PC-9 (cell line): ENCODE data around the gene TSPAN17. TPM values are rescaled to one million over a fixed set of nuclear protein-coding genes. Genes with fewer than 3 reads are reported as not detected.

ENCODE experiments used
- BruUV-seq: library from RNA; stranded (reverse); fragments of 400-500 nt; replicated peaks from 2 replicates; lab custom pipeline; 2021; lab: Mats Ljungman, UMichigan
- CTCF ChIA-PET: fragments of 300-600 bp; sonication (Branson Sonifier 250); formaldehyde crosslinking; loops from one replicate; lab custom pipeline; 2022; ENCODE audit warnings: antibody characterized with exemption; lab: Charles Lee
- POLR2A ChIA-PET: fragments of 300-600 bp; sonication (Branson Sonifier 250); formaldehyde crosslinking; loops from one replicate; lab custom pipeline; 2022; ENCODE audit warnings: antibody characterized with exemption; ENCODE audit not compliant: unreplicated experiment; lab: Charles Lee
- DNase-seq, 2 experiments: peaks; one replicate each; pipeline versions ENCODE4 v3.0.0 to v3.0.0-alpha.2; 2015 to 2022; ENCODE audit warnings: mixed read lengths in 1 of 2
- H2AFZ ChIP-seq: fragments of 200-600 bp; sonication (generic); 2 replicates; pipeline ENCODE4 v1.8.1; 2017; ENCODE audit warnings: antibody characterized with exemption
- H3F3A ChIP-seq: fragments of 200-600 bp; sonication (generic); 2 replicates; pipeline ENCODE4 v1.8.1; 2017; ENCODE audit warnings: antibody characterized with exemption, mild to moderate bottlenecking, low read depth; ENCODE audit not compliant: insufficient read depth
- H3K27ac ChIP-seq: fragments of 200-600 bp; sonication (generic); 2 replicates; pipeline ENCODE4 v1.6.1; 2016; ENCODE audit warnings: mixed run types
- H3K27me3 ChIP-seq: fragments of 200-600 bp; sonication (generic); 2 replicates; pipeline ENCODE4 v1.6.1; 2016; ENCODE audit warnings: low read depth, mixed run types; ENCODE audit not compliant: insufficient read depth
- H3K36me3 ChIP-seq: fragments of 200-600 bp; sonication (generic); 2 replicates; pipeline ENCODE4 v1.6.1; 2016; ENCODE audit warnings: low read depth, mixed run types
- H3K4me1 ChIP-seq: fragments of 200-600 bp; sonication (generic); replicated peaks from 2 replicates; pipeline ENCODE4 v1.6.1; 2016; ENCODE audit warnings: mixed run types; ENCODE audit not compliant: insufficient read depth
- H3K4me2 ChIP-seq: fragments of 200-600 bp; sonication (generic); 2 replicates; pipeline ENCODE4 v1.6.1; 2017; ENCODE audit warnings: mixed run types
- H3K4me3 ChIP-seq: fragments of 200-600 bp; sonication (generic); 2 replicates; pipeline ENCODE4 v1.6.1; 2016; ENCODE audit warnings: mixed run types
- H3K79me2 ChIP-seq: fragments of 200-600 bp; sonication (generic); 2 replicates; pipeline ENCODE4 v1.6.1; 2017; ENCODE audit warnings: low read depth, mixed run types
- H3K9me2 ChIP-seq: fragments of 200-600 bp; sonication (generic); 2 replicates; pipeline ENCODE4 v1.8.1; 2017; ENCODE audit warnings: mild to moderate bottlenecking; ENCODE audit not compliant: insufficient read depth
- H3K9me3 ChIP-seq: fragments of 200-600 bp; sonication (generic); 2 replicates; pipeline ENCODE4 v1.8.1; 2016; ENCODE audit warnings: low read depth; ENCODE audit not compliant: insufficient read depth
- H4K20me1 ChIP-seq: fragments of 200-600 bp; sonication (generic); 2 replicates; pipeline ENCODE4 v1.8.1; 2017; ENCODE audit not compliant: insufficient read depth
- CTCF ChIP-seq: fragments of 200-600 bp; sonication (generic); conservative IDR thresholded peaks from 2 replicates; pipeline ENCODE4 v1.6.1; 2017; ENCODE audit warnings: mixed run types, antibody characterized with exemption, mild to moderate bottlenecking, moderate library complexity
- EZH2 ChIP-seq: fragments of 200-600 bp; sonication (generic); IDR thresholded peaks from 2 replicates; pipeline ENCODE4 v1.8.0; 2017; ENCODE audit warnings: antibody characterized with exemption, low read depth
- intact Hi-C: fragments of 100-400 bp; cut with micrococcal nuclease; formaldehyde crosslinking; loops from one replicate; pipeline ENCODE4 v1.10.0; 2022; ENCODE audit not compliant: unreplicated experiment
- total RNA-seq: library from RNA; stranded (reverse); gene quantifications from 2 replicates; pipeline ENCODE4 v1.2.3, GENCODE V29; 2021

TSPAN17 gene
- total RNA-seq, 1 experiment from 2014 or later: 81.1 TPM

GRCh38 chr5:176624938-176625337 lies 22.3 kb upstream of the TSPAN17 start:
- H3K27ac ChIP-seq: no peak overlapping the region
- H2AFZ ChIP-seq: no peak overlapping the region
- intact Hi-C loops: no loop called here
- H3K36me3 ChIP-seq: no peaks in the 10 kb centered on the region
- H3K79me2 ChIP-seq: no peaks in the 10 kb centered on the region
- POLR2A ChIA-PET: no interaction called here
- BruUV-seq: no TSS peak
- no peak overlapping the region for H3K4me3 ChIP-seq
- H3K4me1 ChIP-seq: no peaks in the 10 kb centered on the region
- H3K4me2 ChIP-seq: no peak overlapping the region
- no peaks in the 10 kb centered on the region for H3K9me2 ChIP-seq
- H3K27me3 ChIP-seq: peaks cover 19% of the 10 kb centered on the region; the same call in 1 of the 2 replicates
- H3F3A ChIP-seq: 0 out of 2 replicates have a peak, but pooled peaks cover 3% of the 10 kb centered on the region
- H3K9me3 ChIP-seq: no peaks in the 10 kb centered on the region
- no peak for DNase-seq
- no peak for TF ChIP-seq CTCF
- TF ChIP-seq EZH2: no peak
- no peaks in the 10 kb centered on the region for H4K20me1 ChIP-seq
- CTCF ChIA-PET: no interaction called here

- TF ChIP-seq EZH2: no peak
- no peak for TF ChIP-seq CTCF
- Histone ChIP-seq H3F3A (0 out of 2 replicates have a peak, but pooled peaks cover 3% of the 10 kb centered on the region), H3K27me3 (peaks cover 22% of the 10 kb centered on the region), H3K4me2 (no peak overlapping the region), H3K4me3 (no peak overlapping the region), H3K36me3 (no peaks in the 10 kb centered on the region), H3K27ac (no peak overlapping the region), H3K9me3 (no peaks in the 10 kb centered on the region), H2AFZ (no peak overlapping the region), H4K20me1 (no peaks in the 10 kb centered on the region), H3K9me2 (no peaks in the 10 kb centered on the region), H3K79me2 (no peaks in the 10 kb centered on the region), H3K4me1 (no peaks in the 10 kb centered on the region)
- ChIA-PET CTCF (no interaction called here), POLR2A (no interaction called here)
- DNase-seq: no peak
- BruUV-seq: no TSS peak
- intact Hi-C loops: no loop called here
Measured at GRCh38 chr5:176625512-176625911, 21.8 kb upstream of the TSPAN17 start.

- BruUV-seq: no TSS peak
- Histone ChIP-seq H3K36me3 (no peaks in the 10 kb centered on the region), H3K4me3 (no peak overlapping the region), H3K27me3 (peaks cover 22% of the 10 kb centered on the region), H4K20me1 (no peaks in the 10 kb centered on the region), H3K9me2 (no peaks in the 10 kb centered on the region), H3F3A (0 out of 2 replicates have a peak, but pooled peaks cover 3% of the 10 kb centered on the region), H3K9me3 (no peaks in the 10 kb centered on the region), H2AFZ (no peak overlapping the region), H3K27ac (no peak overlapping the region), H3K4me2 (no peak overlapping the region), H3K4me1 (no peaks in the 10 kb centered on the region), H3K79me2 (no peaks in the 10 kb centered on the region)
- POLR2A ChIA-PET: no interaction called here
- CTCF ChIA-PET: interaction anchor here (0.7 kb wide), 1 partner anchor 102 kb away, joined by 14 read pairs; no protein-coding TSS in a partner anchor
- intact Hi-C loops: no loop called here
- DNase-seq: no peak
- no peak for TF ChIP-seq EZH2
- no peak for TF ChIP-seq CTCF
Measured at GRCh38 chr5:176625966-176626875, 21.1 kb upstream of the TSPAN17 start.
